ENCODE measurements around the gene SLC9A9. TPM values are rescaled to one million over a fixed set of nuclear protein-coding genes. Genes with fewer than 3 reads are reported as not detected.

The SLC9A9 gene
- total RNA-seq, 4 donors from 2014 or later: 12.8 to 63.8 (median 33.3) TPM

- Histone ChIP-seq H3K27me3 (no peaks in the 10 kb centered on the region), H3K4me3 (no peak overlapping the region), H3K9me3 (no peaks in the 10 kb centered on the region), H3K36me3 (no peaks in the 10 kb centered on the region), H3K4me1 (no peaks in the 10 kb centered on the region), H3K27ac (no peak overlapping the region)
- DNase-seq: no peak
- TF ChIP-seq POLR2A (IDR thresholded peaks at IDR 0.05) (no peak), CTCF (IDR thresholded peaks at IDR 0.05) (no peak)
- intact Hi-C loops (cut with DNase I; ENCODE audit: low total_unique reads): no loop called here
Observed at GRCh38 chr3:143551761-143552160, 296.5 kb downstream of the SLC9A9 start.

- Histone ChIP-seq H3K9me3 (no peaks in the 10 kb centered on the region), H3K27me3 (no peaks in the 10 kb centered on the region), H3K4me3 (no peak overlapping the region), H3K36me3 (no peaks in the 10 kb centered on the region), H3K4me1 (no peaks in the 10 kb centered on the region), H3K27ac (no peak overlapping the region)
- intact Hi-C loops (cut with DNase I; ENCODE audit: low total_unique reads): no loop called here
- no peak for DNase-seq
- TF ChIP-seq POLR2A (IDR thresholded peaks at IDR 0.05) (no peak), CTCF (IDR thresholded peaks at IDR 0.05) (no peak)
Observed at GRCh38 chr3:143548861-143549497, 299.3 kb downstream of the SLC9A9 start.

- Histone ChIP-seq H3K4me3 (no peak overlapping the region), H3K27me3 (no peaks in the 10 kb centered on the region), H3K4me1 (no peaks in the 10 kb centered on the region), H3K27ac (no peak overlapping the region), H3K9me3 (no peaks in the 10 kb centered on the region), H3K36me3 (no peaks in the 10 kb centered on the region)
- DNase-seq: no peak
- intact Hi-C loops (cut with DNase I; ENCODE audit: low total_unique reads): no loop called here
- no peak for TF ChIP-seq POLR2A (IDR thresholded peaks at IDR 0.05)
- TF ChIP-seq CTCF (IDR thresholded peaks at IDR 0.05): no peak
Observed at GRCh38 chr3:143548393-143548792, 299.9 kb downstream of the SLC9A9 start.

GRCh38 chr3:143538577-143538981, 309.7 kb downstream of the SLC9A9 start:
- Histone ChIP-seq H3K27ac (peak overlapping the region in 1 of 2 donors; percentile 27), H3K4me1 (peaks cover 0 to 7% of the 10 kb centered on the region in 2 donors), H3K9me3 (no peaks in the 10 kb centered on the region), H3K4me3 (no peak overlapping the region), H3K36me3 (no peaks in the 10 kb centered on the region), H3K27me3 (no peaks in the 10 kb centered on the region)
- TF ChIP-seq POLR2A (IDR thresholded peaks at IDR 0.05) (no peak), CTCF (IDR thresholded peaks at IDR 0.05) (no peak)
- intact Hi-C loops (cut with DNase I; ENCODE audit: low total_unique reads): no loop called here
- DNase-seq: no peak

GRCh38 chr3:143538061-143538460, 310.2 kb downstream of the SLC9A9 start:
- Histone ChIP-seq H3K36me3 (no peaks in the 10 kb centered on the region), H3K9me3 (no peaks in the 10 kb centered on the region), H3K27ac (peak overlapping the region in 1 of 2 donors; percentile 27), H3K4me3 (no peak overlapping the region), H3K27me3 (no peaks in the 10 kb centered on the region), H3K4me1 (peaks cover 0 to 7% of the 10 kb centered on the region in 2 donors)
- no peak for DNase-seq
- intact Hi-C loops (cut with DNase I; ENCODE audit: low total_unique reads): no loop called here
- no peak for TF ChIP-seq POLR2A (IDR thresholded peaks at IDR 0.05)
- no peak for TF ChIP-seq CTCF (IDR thresholded peaks at IDR 0.05)

Data from uterus (tissue), 4 donors.